Measurements from ENCODE around the gene EYA2. TPM values are rescaled to one million over a fixed set of nuclear protein-coding genes. Genes with fewer than 3 reads are reported as not detected.

Gene EYA2
- total RNA-seq, 2 donors from 2014 or later, result 3.5 to 3.8 TPM

DNA sequence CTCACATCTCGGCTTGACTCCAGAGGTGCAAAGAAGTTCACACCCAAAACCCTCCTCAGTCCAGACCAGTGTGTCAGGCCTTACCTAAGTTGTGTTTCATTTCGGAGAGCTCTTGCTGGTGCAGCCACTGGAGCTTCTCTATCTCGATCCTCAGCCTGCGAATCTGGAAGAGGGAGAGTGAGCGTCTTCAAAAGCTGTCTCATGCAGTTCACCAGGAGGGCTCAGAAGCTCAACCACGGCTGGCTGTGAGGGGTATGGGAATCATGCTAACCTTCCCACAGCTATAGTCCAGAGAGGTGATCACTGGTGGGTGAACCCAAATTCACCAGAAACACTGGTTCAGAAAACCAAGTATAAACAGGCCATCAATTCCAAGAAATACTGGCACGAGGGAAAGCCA is 332.5 kb downstream of the EYA2 start:
- Histone ChIP-seq H3K36me3 (peaks cover 7% of the 10 kb centered on the region), H3K4me3 (no peak overlapping the region), H3K27me3 (replicated peaks; ENCODE audit: insufficient read depth) (no peaks in the 10 kb centered on the region), H3K27ac (no peak overlapping the region), H3K9me3 (no peaks in the 10 kb centered on the region), H3K4me1 (ENCODE audit: control insufficient read depth in 1 of 2, low read depth in 2 of 2) (peaks cover 6 to 19% of the 10 kb centered on the region in 2 donors)
- no peak for ATAC-seq (ENCODE audit: insufficient number of reproducible peaks, low FRiP score, low read depth)
- no peak for DNase-seq (ENCODE audit: low spot score)
- TF ChIP-seq, protein P1, sequence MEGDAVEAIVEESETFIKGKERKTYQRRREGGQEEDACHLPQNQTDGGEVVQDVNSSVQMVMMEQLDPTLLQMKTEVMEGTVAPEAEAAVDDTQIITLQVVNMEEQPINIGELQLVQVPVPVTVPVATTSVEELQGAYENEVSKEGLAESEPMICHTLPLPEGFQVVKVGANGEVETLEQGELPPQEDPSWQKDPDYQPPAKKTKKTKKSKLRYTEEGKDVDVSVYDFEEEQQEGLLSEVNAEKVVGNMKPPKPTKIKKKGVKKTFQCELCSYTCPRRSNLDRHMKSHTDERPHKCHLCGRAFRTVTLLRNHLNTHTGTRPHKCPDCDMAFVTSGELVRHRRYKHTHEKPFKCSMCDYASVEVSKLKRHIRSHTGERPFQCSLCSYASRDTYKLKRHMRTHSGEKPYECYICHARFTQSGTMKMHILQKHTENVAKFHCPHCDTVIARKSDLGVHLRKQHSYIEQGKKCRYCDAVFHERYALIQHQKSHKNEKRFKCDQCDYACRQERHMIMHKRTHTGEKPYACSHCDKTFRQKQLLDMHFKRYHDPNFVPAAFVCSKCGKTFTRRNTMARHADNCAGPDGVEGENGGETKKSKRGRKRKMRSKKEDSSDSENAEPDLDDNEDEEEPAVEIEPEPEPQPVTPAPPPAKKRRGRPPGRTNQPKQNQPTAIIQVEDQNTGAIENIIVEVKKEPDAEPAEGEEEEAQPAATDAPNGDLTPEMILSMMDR (IDR thresholded peaks at IDR 0.05), result no peak

DNA sequence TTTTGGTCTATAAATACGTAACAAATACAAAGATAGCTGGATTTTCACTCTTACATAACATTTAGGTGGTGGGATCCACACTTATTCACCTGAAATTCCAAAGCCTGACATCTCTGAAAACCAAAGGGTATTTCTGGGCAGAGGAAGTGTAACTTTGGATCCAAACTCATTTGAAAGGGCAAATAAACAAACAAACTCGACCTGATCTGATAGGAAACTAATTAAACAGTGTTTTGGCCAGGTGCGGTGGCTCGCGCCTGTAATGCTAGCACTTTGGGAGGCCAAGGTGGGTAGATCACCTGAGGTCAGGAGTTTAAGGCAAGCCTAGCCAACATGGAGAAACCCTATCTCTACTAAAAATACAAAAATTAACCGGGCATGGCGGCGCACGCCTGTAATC is 332.9 kb downstream of the EYA2 start:
- Histone ChIP-seq H3K36me3 (peaks cover 7% of the 10 kb centered on the region), H3K9me3 (no peaks in the 10 kb centered on the region), H3K27me3 (replicated peaks; ENCODE audit: insufficient read depth) (no peaks in the 10 kb centered on the region), H3K4me1 (ENCODE audit: control insufficient read depth in 1 of 2, low read depth in 2 of 2) (peaks cover 6 to 19% of the 10 kb centered on the region in 2 donors), H3K4me3 (no peak overlapping the region), H3K27ac (no peak overlapping the region)
- no peak for ATAC-seq (ENCODE audit: insufficient number of reproducible peaks, low FRiP score, low read depth)
- TF ChIP-seq, protein P1 (IDR thresholded peaks at IDR 0.05), result no peak
- DNase-seq (ENCODE audit: low spot score), result no peak

DNA sequence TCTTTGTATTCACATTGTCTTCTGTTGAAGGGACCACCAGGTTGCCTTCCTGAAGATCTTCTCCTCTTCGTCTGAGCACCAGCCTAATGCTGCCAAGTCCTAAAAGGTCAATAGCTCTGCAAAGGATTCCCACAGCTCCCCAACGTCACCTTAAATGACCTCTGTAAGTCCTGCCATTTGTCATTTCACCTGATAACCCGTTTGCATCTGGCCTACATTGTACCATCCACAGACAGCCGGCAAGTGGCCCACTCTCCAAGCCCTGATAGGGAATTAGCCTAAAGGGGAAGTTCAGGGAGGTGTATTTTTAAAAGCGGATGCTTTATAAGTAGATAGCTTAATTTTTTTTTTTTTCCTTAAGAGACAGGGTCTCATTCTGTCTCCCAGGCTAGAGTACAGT is 334.0 kb downstream of the EYA2 start:
- Histone ChIP-seq H3K9me3 (no peaks in the 10 kb centered on the region), H3K36me3 (peaks cover 7% of the 10 kb centered on the region), H3K4me3 (no peak overlapping the region), H3K27ac (no peak overlapping the region), H3K27me3 (replicated peaks; ENCODE audit: insufficient read depth) (no peaks in the 10 kb centered on the region), H3K4me1 (ENCODE audit: control insufficient read depth in 1 of 2, low read depth in 2 of 2) (peaks cover 6 to 19% of the 10 kb centered on the region in 2 donors)
- TF ChIP-seq, protein P1 (IDR thresholded peaks at IDR 0.05), result no peak
- DNase-seq (ENCODE audit: low spot score) (no peak), ATAC-seq (ENCODE audit: insufficient number of reproducible peaks, low FRiP score, low read depth) (no peak)

DNA sequence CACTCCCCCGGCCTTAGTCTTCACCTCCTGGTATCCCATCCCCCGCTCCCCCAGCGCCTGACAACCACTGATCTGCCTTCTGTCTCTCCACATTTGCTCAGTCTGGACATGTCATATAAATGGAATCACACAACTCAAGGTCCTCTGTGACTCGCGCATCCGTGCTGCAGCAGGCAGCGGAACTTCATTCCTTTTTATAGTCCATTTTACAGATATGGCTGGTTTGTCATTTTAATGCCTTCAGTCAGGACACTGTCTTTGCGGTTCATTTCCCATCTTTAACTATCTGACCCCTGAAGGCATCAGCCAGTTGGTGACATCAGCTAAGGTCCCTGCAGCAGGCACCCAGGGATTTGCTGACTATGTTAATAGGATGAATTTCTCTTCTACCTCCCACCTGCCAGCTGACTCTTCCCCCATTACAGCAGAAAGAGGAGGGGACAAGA is 336.2 kb downstream of the EYA2 start:
- peak overlapping the region; percentile 44 to 59 for H3K27ac ChIP-seq
- DNase-seq (ENCODE audit: low spot score) (no peak), ATAC-seq (ENCODE audit: insufficient number of reproducible peaks, low FRiP score, low read depth) (no peak)
- peaks cover 6 to 19% of the 10 kb centered on the region in 2 donors for H3K4me1 ChIP-seq (ENCODE audit: control insufficient read depth in 1 of 2, low read depth in 2 of 2)
- H3K27me3 ChIP-seq (replicated peaks; ENCODE audit: insufficient read depth), result no peaks in the 10 kb centered on the region
- H3K4me3 ChIP-seq, result no peak overlapping the region
- peaks cover 21% of the 10 kb centered on the region for H3K36me3 ChIP-seq
- TF ChIP-seq, protein P1 (IDR thresholded peaks at IDR 0.05), result no peak
- H3K9me3 ChIP-seq, result no peaks in the 10 kb centered on the region

DNA sequence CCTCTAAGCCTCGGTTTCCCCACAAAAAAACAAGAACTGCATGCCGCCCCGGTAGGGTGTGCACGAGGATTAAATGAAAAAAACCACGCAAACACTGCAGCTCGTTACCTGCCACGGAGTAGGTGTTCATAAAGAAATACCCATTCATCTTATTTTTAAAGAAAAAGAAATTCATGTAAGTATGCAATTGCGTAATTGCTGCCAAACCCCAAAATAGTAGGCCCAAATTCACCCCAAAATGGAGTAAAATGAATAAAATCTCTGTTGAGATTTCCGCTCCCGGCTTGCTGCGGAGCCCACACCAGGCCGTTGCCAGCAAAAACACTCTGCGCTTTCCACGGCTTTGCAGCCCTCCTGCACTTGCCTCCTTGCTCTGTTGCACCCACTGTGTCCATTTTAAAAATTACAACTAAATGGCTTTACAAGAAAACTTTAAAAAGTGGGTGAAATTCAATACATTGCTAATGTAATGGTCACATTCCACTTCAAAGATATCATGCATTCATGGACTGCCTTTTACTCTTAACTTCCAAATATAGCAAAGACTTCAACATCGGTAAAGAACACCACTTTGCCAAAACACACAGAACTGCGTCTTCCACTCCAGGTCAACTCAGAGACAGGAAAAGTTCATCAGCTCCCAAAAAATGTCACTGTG is 336.9 kb downstream of the EYA2 start:
- Histone ChIP-seq H3K27ac (peak overlapping the region; percentile 59 to 66), H3K36me3 (peaks cover 25% of the 10 kb centered on the region), H3K9me3 (no peaks in the 10 kb centered on the region), H3K27me3 (replicated peaks; ENCODE audit: insufficient read depth) (no peaks in the 10 kb centered on the region), H3K4me3 (peak overlapping the region; percentile 45), H3K4me1 (ENCODE audit: control insufficient read depth in 1 of 2, low read depth in 2 of 2) (peaks cover 6 to 19% of the 10 kb centered on the region in 2 donors)
- peak; percentile 46 for ATAC-seq (ENCODE audit: insufficient number of reproducible peaks, low FRiP score, low read depth)
- TF ChIP-seq, protein P1 (IDR thresholded peaks at IDR 0.05), result no peak
- DNase-seq (ENCODE audit: low spot score), result no peak

Measured in thoracic aorta (tissue), 2 donors.